Esophagus muscularis mucosa (tissue), 4 donors: Measurements from ENCODE around the gene CNOT4.

Experiments used
- CTCF ChIP-seq, 3 experiments: fragments of 200-600 bp in 2 of 3; fragments of 450-650 bp in 1 of 3; sonication (generic) in 2 of 3; IDR thresholded peaks; one replicate each; pipeline ENCODE4 v1.5.1; 2017 to 2019; ENCODE audit warnings: antibody characterized with exemption in 3 of 3, mild to moderate bottlenecking in 2 of 3, moderate library complexity in 1 of 3
- EP300 ChIP-seq: sonication (generic); formaldehyde crosslinking; IDR thresholded peaks from one replicate; pipeline ENCODE4 v1.6.1; 2017; ENCODE audit warnings: antibody characterized with exemption
- POLR2A ChIP-seq: fragments of 450-650 bp; IDR thresholded peaks from one replicate; pipeline ENCODE4 v1.6.1; 2017; ENCODE audit warnings: antibody characterized with exemption, moderate library complexity, mild to moderate bottlenecking, low read depth

DNA sequence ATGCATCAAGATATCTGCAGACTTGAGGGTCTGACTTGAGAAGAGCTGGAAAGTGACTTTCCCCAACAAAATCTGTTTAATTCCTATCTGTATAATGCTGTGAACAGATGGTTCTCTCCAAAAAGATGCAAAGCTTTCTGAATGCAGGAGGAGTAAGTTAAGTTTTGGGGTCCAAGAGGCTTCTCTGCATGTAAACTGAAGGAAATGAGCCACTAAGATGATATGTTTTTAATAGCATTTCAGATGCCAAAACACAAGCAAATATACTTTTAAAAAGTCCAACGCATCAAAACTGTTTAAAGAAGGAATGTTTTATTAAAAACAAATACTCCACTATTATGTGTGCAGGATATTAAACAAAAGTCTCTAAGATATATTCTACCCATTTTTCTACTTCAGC is 139.2 kb downstream of the CNOT4 start:
- TF ChIP-seq CTCF (IDR thresholded peaks at IDR 0.05) (no peak), POLR2A (no peak), EP300 (no peak)
